HFF-Myc (cell line): Measurements from ENCODE around the gene TOX2.

Source experiments
- DNase-seq: peaks from one replicate; pipeline ENCODE4 v3.0.0-alpha.2; 2011; ENCODE audit warnings: low read depth; ENCODE audit errors: extremely low read depth
- H3K4me3 ChIP-seq: replicated peaks from 2 replicates; pipeline ENCODE4 v1.5.1; 2011; ENCODE audit warnings: low read depth, mild to moderate bottlenecking, control low read depth, low read length
- CTCF ChIP-seq: IDR thresholded peaks from 2 replicates; pipeline ENCODE4 v1.5.1; 2012; ENCODE audit warnings: mild to moderate bottlenecking, low read depth, low read length, control low read depth; ENCODE audit errors: missing control alignments

The TOX2 gene

GRCh38 chr20:43938017-43938655 lies 23.5 kb downstream of the TOX2 start:
- no peak overlapping the region for H3K4me3 ChIP-seq
- TF ChIP-seq CTCF, result no peak
- no peak for DNase-seq

GRCh38 chr20:43938932-43939761 lies 24.5 kb downstream of the TOX2 start:
- H3K4me3 ChIP-seq, result no peak overlapping the region
- no peak for TF ChIP-seq CTCF
- peak; percentile 78 for DNase-seq

GRCh38 chr20:43939762-43940121 lies 25.1 kb downstream of the TOX2 start:
- TF ChIP-seq CTCF, result no peak
- no peak for DNase-seq
- H3K4me3 ChIP-seq, result no peak overlapping the region

GRCh38 chr20:43940518-43941225 lies 26.0 kb downstream of the TOX2 start:
- no peak for TF ChIP-seq CTCF
- no peak overlapping the region for H3K4me3 ChIP-seq
- no peak for DNase-seq

- no peak overlapping the region for H3K4me3 ChIP-seq
- DNase-seq, result no peak
- no peak for TF ChIP-seq CTCF
Observed at GRCh38 chr20:43941476-43942200, 27.0 kb downstream of the TOX2 start.

- no peak for DNase-seq
- H3K4me3 ChIP-seq, result no peak overlapping the region
- no peak for TF ChIP-seq CTCF
Observed at GRCh38 chr20:43942201-43942590, 27.5 kb downstream of the TOX2 start.
